Measurements from ENCODE around the gene RNF144B. TPM values are rescaled to one million over a fixed set of nuclear protein-coding genes. Genes with fewer than 3 reads are reported as not detected.
A peak's percentile ranks its signal among the peaks of the same experiment; 100 is the strongest.

RNF144B gene
- polyA plus RNA-seq, 2 of the 4 experiments (the other 2 are of a cell fraction) = 0.36 to 0.49 TPM

- peaks cover 21% of the 10 kb centered on the region; the same call in 2 of the 3 replicates for H3K4me1 ChIP-seq
- FAIRE-seq (no peak), ATAC-seq (no peak), DNase-seq (ENCODE audit: low read depth in 1 of 2, low spot score in 1 of 2) (no peak)
- 74% methylated on average over 2 of the region's 2 CpGs for WGBS (ENCODE audit: missing lambda C conversion rate)
- no peak overlapping the region for H3K27ac ChIP-seq
- no peak overlapping the region for H3K4me2 ChIP-seq
- H3K9me3 ChIP-seq = no peaks in the 10 kb centered on the region
- CTCF ChIA-PET = interaction anchor here (0.6 kb wide), 1 partner anchor 11 kb away, joined by 5 read pairs; no protein-coding TSS in a partner anchor
- no peak overlapping the region for H3K4me3 ChIP-seq
- POLR2A ChIA-PET = no interaction called here
- TF ChIP-seq MAZ (IDR thresholded peaks at IDR 0.05; ENCODE audit: borderline replicate concordance, low read depth, low read length) (no peak), GATA3 (IDR thresholded peaks at IDR 0.05; ENCODE audit: borderline replicate concordance) (no peak), HES2 (IDR thresholded peaks at IDR 0.05) (no peak), POLR2A (IDR thresholded peaks at IDR 0.05; ENCODE audit: low read length) (no peak), CTCF (IDR thresholded peaks at IDR 0.05) (no peak), NR3C1 (IDR thresholded peaks at IDR 0.05) (no peak), RFX5 (IDR thresholded peaks at IDR 0.05) (no peak), SMC3 (IDR thresholded peaks at IDR 0.05) (no peak), FOXS1 (CRISPR knock-in tag; IDR thresholded peaks at IDR 0.05) (no peak), HOXB5 (CRISPR knock-in tag; IDR thresholded peaks at IDR 0.05) (no peak), MYC (IDR thresholded peaks at IDR 0.05; ENCODE audit: borderline replicate concordance, low read length) (no peak)
Observed at GRCh38 chr6:18392346-18392877, 5.3 kb downstream of the RNF144B start.

GRCh38 chr6:18393698-18394097 lies 6.5 kb downstream of the RNF144B start:
- TF ChIP-seq EHF (CRISPR knock-in tag; IDR thresholded peaks at IDR 0.05) (no peak), ZNF302 (CRISPR knock-in tag; IDR thresholded peaks at IDR 0.05) (no peak), JUNB (IDR thresholded peaks at IDR 0.05) (no peak), MAZ (IDR thresholded peaks at IDR 0.05; ENCODE audit: borderline replicate concordance, low read depth, low read length) (no peak), SMC3 (IDR thresholded peaks at IDR 0.05) (no peak), HEYL (CRISPR knock-in tag; IDR thresholded peaks at IDR 0.05) (no peak), NFE2L2 (conservative IDR thresholded peaks at IDR 0.05; ENCODE audit: low read length) (no peak), HMGXB4 (CRISPR knock-in tag; IDR thresholded peaks at IDR 0.05; ENCODE audit: borderline replicate concordance) (no peak), CBX8 (IDR thresholded peaks at IDR 0.05) (no peak), RNF2 (IDR thresholded peaks at IDR 0.05; ENCODE audit: borderline replicate concordance, low read depth) (no peak)
- Histone ChIP-seq H3K4me1 (peaks cover 11% of the 10 kb centered on the region; the same call in 1 of the 3 replicates), H3K4me3 (no peak overlapping the region), H3K9me3 (no peaks in the 10 kb centered on the region), H3K27ac (no peak overlapping the region), H3K4me2 (no peak overlapping the region)
- FAIRE-seq (no peak), DNase-seq (ENCODE audit: low read depth in 1 of 2, low spot score in 1 of 2) (no peak), ATAC-seq (no peak)
- ChIA-PET POLR2A (no interaction called here), CTCF (interaction anchor here (1.0 kb wide), 1 partner anchor 12 kb away, joined by 3 read pairs; no protein-coding TSS in a partner anchor)
- 77% methylated on average over 2 of the region's 2 CpGs for WGBS (ENCODE audit: missing lambda C conversion rate)

GRCh38 chr6:18395177-18395855 lies 8.2 kb downstream of the RNF144B start:
- Histone ChIP-seq H3K4me2 (peak overlapping the region; percentile 19; the same call in 1 of the 3 replicates), H3K27ac (no peak overlapping the region), H3K9me3 (no peaks in the 10 kb centered on the region), H3K4me3 (no peak overlapping the region), H3K4me1 (0 out of 3 replicates have a peak, but pooled peaks cover 4% of the 10 kb centered on the region)
- FAIRE-seq (no peak), DNase-seq (ENCODE audit: low read depth in 1 of 2, low spot score in 1 of 2) (no peak), ATAC-seq (no peak)
- 48% methylated on average over 2 of the region's 2 CpGs for WGBS (ENCODE audit: missing lambda C conversion rate)
- POLR2A ChIA-PET = no interaction called here
- CTCF ChIA-PET = interaction anchor here (0.6 kb wide), 1 partner anchor 25 kb away, joined by 4 read pairs; no protein-coding TSS in a partner anchor
- TF ChIP-seq RNF2 (IDR thresholded peaks at IDR 0.05; ENCODE audit: borderline replicate concordance, low read depth) (no peak), RCOR1 (IDR thresholded peaks at IDR 0.05; ENCODE audit: low read depth, low read length) (no peak), BCL3 (IDR thresholded peaks at IDR 0.05) (no peak), FOSL2 (IDR thresholded peaks at IDR 0.05) (no peak), FOSL2 (CRISPR knock-in tag; IDR thresholded peaks at IDR 0.05) (no peak), CBX8 (IDR thresholded peaks at IDR 0.05) (no peak), KDM5A (IDR thresholded peaks at IDR 0.05) (no peak), MYC (IDR thresholded peaks at IDR 0.05; ENCODE audit: borderline replicate concordance, low read length) (no peak), REST (IDR thresholded peaks at IDR 0.05) (no peak), SREBF2 (IDR thresholded peaks at IDR 0.05) (no peak)
